ENCODE measurements around the gene TBL1X.

DNA sequence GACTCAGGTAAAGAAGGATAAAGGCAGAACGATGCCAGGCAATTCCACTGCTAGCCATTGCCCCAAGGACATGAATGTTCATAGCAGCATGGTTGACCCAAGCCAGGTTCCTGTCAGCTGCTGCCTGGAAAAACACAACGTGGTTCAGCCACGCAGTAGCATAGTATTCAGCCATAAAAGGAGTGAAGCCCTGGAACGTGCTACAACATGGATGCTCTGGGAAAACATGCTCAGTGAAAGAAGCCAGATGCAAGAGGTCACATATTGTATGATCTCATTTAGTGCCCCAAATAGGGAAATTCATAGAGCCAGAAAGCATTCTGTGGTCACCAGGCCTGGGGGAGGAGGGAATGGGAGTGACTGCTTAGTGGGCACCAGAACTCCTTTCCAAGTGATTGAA lies 170.9 kb downstream of the TBL1X start:
- TF ChIP-seq, protein P1, sequence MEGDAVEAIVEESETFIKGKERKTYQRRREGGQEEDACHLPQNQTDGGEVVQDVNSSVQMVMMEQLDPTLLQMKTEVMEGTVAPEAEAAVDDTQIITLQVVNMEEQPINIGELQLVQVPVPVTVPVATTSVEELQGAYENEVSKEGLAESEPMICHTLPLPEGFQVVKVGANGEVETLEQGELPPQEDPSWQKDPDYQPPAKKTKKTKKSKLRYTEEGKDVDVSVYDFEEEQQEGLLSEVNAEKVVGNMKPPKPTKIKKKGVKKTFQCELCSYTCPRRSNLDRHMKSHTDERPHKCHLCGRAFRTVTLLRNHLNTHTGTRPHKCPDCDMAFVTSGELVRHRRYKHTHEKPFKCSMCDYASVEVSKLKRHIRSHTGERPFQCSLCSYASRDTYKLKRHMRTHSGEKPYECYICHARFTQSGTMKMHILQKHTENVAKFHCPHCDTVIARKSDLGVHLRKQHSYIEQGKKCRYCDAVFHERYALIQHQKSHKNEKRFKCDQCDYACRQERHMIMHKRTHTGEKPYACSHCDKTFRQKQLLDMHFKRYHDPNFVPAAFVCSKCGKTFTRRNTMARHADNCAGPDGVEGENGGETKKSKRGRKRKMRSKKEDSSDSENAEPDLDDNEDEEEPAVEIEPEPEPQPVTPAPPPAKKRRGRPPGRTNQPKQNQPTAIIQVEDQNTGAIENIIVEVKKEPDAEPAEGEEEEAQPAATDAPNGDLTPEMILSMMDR (IDR thresholded peaks at IDR 0.05), result no peak
- no peak for TF ChIP-seq EZH2 (IDR thresholded peaks at IDR 0.05; ENCODE audit: borderline replicate concordance, insufficient read depth, low read depth, low read length, poor library complexity, severe bottlenecking)

Data from B cell (primary cell).